Measurements from ENCODE around the gene HEXA.

DNA sequence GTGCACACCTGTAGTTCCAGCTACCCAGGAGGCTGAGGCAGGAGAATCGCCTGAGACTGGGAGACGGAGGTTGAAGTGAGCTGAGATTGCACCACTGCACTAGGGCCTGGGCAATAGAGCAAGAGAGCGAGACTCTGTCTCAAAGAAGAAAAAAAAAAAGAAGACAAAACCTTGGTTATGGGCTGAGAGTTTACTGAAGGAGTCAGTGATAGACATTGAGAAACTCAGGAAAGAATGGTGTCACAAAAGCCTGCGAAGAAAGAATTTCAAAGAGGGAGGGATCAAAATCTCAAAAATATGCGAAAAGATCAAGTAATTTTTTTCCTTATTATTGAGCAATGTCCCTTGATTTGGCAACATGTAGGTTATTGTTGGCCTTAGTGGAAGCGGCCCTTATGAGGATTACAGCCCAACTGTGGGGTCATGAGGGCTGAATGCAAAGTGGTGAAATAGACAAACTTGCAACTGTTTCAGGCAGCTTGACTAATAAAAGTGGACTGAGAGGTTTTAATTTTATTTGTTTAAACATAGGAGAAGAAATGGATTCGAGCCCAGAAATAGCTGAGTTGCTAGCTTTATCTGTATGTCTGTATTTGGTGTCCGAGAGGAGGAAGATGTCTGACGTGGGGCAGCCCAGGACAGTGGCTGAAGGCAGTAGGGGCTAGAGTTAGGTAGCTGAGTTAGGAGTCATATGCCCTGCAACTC lies 37.0 kb downstream of the HEXA start:
- TF ChIP-seq, protein P1, sequence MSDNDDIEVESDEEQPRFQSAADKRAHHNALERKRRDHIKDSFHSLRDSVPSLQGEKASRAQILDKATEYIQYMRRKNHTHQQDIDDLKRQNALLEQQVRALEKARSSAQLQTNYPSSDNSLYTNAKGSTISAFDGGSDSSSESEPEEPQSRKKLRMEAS (IDR thresholded peaks at IDR 0.05): no peak
- TF ChIP-seq CHD2 (IDR thresholded peaks at IDR 0.05; ENCODE audit: low read length, partially characterized antibody): no peak
- TF ChIP-seq, protein P2, sequence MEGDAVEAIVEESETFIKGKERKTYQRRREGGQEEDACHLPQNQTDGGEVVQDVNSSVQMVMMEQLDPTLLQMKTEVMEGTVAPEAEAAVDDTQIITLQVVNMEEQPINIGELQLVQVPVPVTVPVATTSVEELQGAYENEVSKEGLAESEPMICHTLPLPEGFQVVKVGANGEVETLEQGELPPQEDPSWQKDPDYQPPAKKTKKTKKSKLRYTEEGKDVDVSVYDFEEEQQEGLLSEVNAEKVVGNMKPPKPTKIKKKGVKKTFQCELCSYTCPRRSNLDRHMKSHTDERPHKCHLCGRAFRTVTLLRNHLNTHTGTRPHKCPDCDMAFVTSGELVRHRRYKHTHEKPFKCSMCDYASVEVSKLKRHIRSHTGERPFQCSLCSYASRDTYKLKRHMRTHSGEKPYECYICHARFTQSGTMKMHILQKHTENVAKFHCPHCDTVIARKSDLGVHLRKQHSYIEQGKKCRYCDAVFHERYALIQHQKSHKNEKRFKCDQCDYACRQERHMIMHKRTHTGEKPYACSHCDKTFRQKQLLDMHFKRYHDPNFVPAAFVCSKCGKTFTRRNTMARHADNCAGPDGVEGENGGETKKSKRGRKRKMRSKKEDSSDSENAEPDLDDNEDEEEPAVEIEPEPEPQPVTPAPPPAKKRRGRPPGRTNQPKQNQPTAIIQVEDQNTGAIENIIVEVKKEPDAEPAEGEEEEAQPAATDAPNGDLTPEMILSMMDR (IDR thresholded peaks at IDR 0.05): no peak

Data from A549 (cell line).